Neutrophil (primary cell): ENCODE measurements around the gene ABR.

Source experiments
- H3K27ac ChIP-seq: fragments of 200-600 bp; sonication (generic); 2 replicates; pipeline ENCODE4 v1.5.1; 2016; ENCODE audit warnings: mild to moderate bottlenecking, moderate library complexity
- H3K27me3 ChIP-seq: fragments of 200-600 bp; sonication (generic); 2 replicates; pipeline ENCODE4 v1.6.0; 2016; ENCODE audit warnings: mild to moderate bottlenecking
- H3K36me3 ChIP-seq: fragments of 200-600 bp; sonication (generic); 2 replicates; pipeline ENCODE4 v1.5.1; 2017
- H3K4me1 ChIP-seq, 2 experiments: fragments of 200-600 bp in 1 of 2; sonication (generic) in 1 of 2; 1 replicate in 1 of 2; 2 replicates in 1 of 2; pipeline versions ENCODE4 v1.5.1 to v1.6.1; 2013 to 2016; ENCODE audit warnings: low read depth in 1 of 2, low read length in 1 of 2, mild to moderate bottlenecking in 1 of 2, moderate library complexity in 1 of 2; ENCODE audit not compliant: control insufficient read depth in 1 of 2, insufficient read depth in 1 of 2
- H3K4me3 ChIP-seq, 2 experiments: fragments of 200-600 bp in 1 of 2; sonication (generic) in 1 of 2; 1 replicate in 1 of 2; 2 replicates in 1 of 2; pipeline ENCODE4 v1.5.1; 2013 to 2016; ENCODE audit warnings: low read depth in 1 of 2, low read length in 1 of 2, mild to moderate bottlenecking in 1 of 2, moderate library complexity in 1 of 2
- H3K9me3 ChIP-seq: fragments of 200-600 bp; sonication (generic); 2 replicates; pipeline ENCODE4 v1.5.1; 2016
- CTCF ChIP-seq: fragments of 200-600 bp; sonication (generic); IDR thresholded peaks from 2 replicates; pipeline ENCODE4 v1.5.1; 2016; ENCODE audit warnings: antibody characterized with exemption

Gene ABR

GRCh38 chr17:1179818-1180742 lies at the start of gene ABR:
Gene ABR (minus strand): TSS chr17:1179981. CDS start chr17:1179727, 254 bp downstream.
- peak within 1 kb of the TSS; percentile 45 to 60 for H3K4me3 ChIP-seq
- peaks cover 0 to 14% of the 10 kb centered on the region in 2 experiments for H3K4me1 ChIP-seq
- H3K27ac ChIP-seq = no peak within 1 kb of the TSS
- no peaks in the 10 kb centered on the region for H3K36me3 ChIP-seq
- no peak for TF ChIP-seq CTCF
- H3K9me3 ChIP-seq = no peaks in the 10 kb centered on the region
- H3K27me3 ChIP-seq = peaks cover 76% of the 10 kb centered on the region

GRCh38 chr17:1229349-1229899 lies 49.6 kb upstream of the ABR start:
- Histone ChIP-seq H3K36me3 (no peaks in the 10 kb centered on the region), H3K9me3 (no peaks in the 10 kb centered on the region), H3K27me3 (peaks cover 65% of the 10 kb centered on the region), H3K27ac (peak overlapping the region; percentile 58), H3K4me3 (peak overlapping the region; percentile 69 to 75), H3K4me1 (peaks cover 15 to 22% of the 10 kb centered on the region in 2 experiments)
- no peak for TF ChIP-seq CTCF

- H3K27me3 ChIP-seq = peaks cover 65% of the 10 kb centered on the region
- H3K27ac ChIP-seq = peak overlapping the region; percentile 58
- H3K4me1 ChIP-seq = peaks cover 15 to 22% of the 10 kb centered on the region in 2 experiments
- no peaks in the 10 kb centered on the region for H3K9me3 ChIP-seq
- no peaks in the 10 kb centered on the region for H3K36me3 ChIP-seq
- no peak for TF ChIP-seq CTCF
- H3K4me3 ChIP-seq = peak overlapping the region; percentile 69 to 75
Measured at GRCh38 chr17:1228781-1229348, 49.1 kb upstream of the ABR start.

- no peak overlapping the region for H3K27ac ChIP-seq
Measured at GRCh38 chr17:1227917-1228780, 48.4 kb upstream of the ABR start.

More at GRCh38 chr17:1227917-1228780, 48.4 kb upstream of the ABR start:
- no peaks in the 10 kb centered on the region for H3K9me3 ChIP-seq
- H3K4me1 ChIP-seq = peaks cover 15 to 22% of the 10 kb centered on the region in 2 experiments
- H3K4me3 ChIP-seq = peak overlapping the region; percentile 0 to 75
- H3K36me3 ChIP-seq = no peaks in the 10 kb centered on the region
- H3K27me3 ChIP-seq = peaks cover 65% of the 10 kb centered on the region
- TF ChIP-seq CTCF = no peak
